Fibroblast of mammary gland (primary cell): Measurements from ENCODE around the gene VAMP1.

Source experiments
- DNase-seq: peaks from one replicate; pipeline ENCODE4 v3.0.0-alpha.2; 2010; ENCODE audit warnings: low read depth
- H3K4me3 ChIP-seq: 2 replicates; pipeline ENCODE4 v1.5.1; 2011; ENCODE audit warnings: low read depth, mild to moderate bottlenecking, low read length, moderate library complexity; ENCODE audit not compliant: control insufficient read depth
- CTCF ChIP-seq: conservative IDR thresholded peaks from 2 replicates; pipeline ENCODE4 v1.5.1; 2011; ENCODE audit warnings: low read depth, low read length, inconsistent platforms; ENCODE audit not compliant: control insufficient read depth, insufficient read depth

VAMP1 gene

GRCh38 chr12:6425590-6426531, 44.6 kb downstream of the VAMP1 start:
- H3K4me3 ChIP-seq, result no peak overlapping the region
- TF ChIP-seq CTCF, result no peak
- DNase-seq, result peak; percentile 22

- no peak for TF ChIP-seq CTCF
- DNase-seq, result no peak
- H3K4me3 ChIP-seq, result no peak overlapping the region
Measured at GRCh38 chr12:6424866-6425265, 45.6 kb downstream of the VAMP1 start.

- no peak overlapping the region for H3K4me3 ChIP-seq
- DNase-seq, result no peak
- no peak for TF ChIP-seq CTCF
Measured at GRCh38 chr12:6424008-6424347, 46.5 kb downstream of the VAMP1 start.

- DNase-seq, result peak; percentile 94
- no peak overlapping the region for H3K4me3 ChIP-seq
- TF ChIP-seq CTCF, result peak; percentile 86
Measured at GRCh38 chr12:6423267-6424007, 47.0 kb downstream of the VAMP1 start.

GRCh38 chr12:6420364-6420763, 50.1 kb downstream of the VAMP1 start:
- H3K4me3 ChIP-seq, result no peak overlapping the region
- no peak for TF ChIP-seq CTCF
- no peak for DNase-seq

- no peak overlapping the region for H3K4me3 ChIP-seq
- no peak for DNase-seq
- TF ChIP-seq CTCF, result no peak
Measured at GRCh38 chr12:6418796-6419195, 51.7 kb downstream of the VAMP1 start.
